ENCODE results near the gene NOL4L.

DNA sequence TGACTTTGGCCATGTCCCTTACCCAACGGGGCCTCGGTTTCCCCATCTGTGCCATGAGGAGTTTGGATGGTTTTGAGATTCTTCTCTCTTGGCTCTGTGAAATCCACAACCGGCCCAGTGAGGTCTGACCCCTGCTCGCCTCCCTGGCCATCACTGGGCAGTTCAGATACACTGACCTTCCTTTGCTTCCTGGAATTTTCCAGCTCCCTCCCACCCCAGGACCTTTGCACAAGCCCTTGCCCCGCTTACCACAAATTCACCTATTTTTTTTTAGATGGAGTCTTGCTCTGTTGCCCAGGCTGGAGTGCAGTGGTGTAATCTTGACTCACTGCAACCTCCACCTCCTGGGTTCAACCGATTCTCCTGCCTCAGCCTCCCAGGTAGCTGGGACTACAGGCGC is 12.6 kb upstream of the NOL4L start:
- TF ChIP-seq, protein P1, sequence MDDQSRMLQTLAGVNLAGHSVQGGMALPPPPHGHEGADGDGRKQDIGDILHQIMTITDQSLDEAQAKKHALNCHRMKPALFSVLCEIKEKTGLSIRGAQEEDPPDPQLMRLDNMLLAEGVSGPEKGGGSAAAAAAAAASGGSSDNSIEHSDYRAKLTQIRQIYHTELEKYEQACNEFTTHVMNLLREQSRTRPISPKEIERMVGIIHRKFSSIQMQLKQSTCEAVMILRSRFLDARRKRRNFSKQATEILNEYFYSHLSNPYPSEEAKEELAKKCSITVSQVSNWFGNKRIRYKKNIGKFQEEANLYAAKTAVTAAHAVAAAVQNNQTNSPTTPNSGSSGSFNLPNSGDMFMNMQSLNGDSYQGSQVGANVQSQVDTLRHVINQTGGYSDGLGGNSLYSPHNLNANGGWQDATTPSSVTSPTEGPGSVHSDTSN (IDR thresholded peaks at IDR 0.05) = no peak
- TF ChIP-seq, protein P2, sequence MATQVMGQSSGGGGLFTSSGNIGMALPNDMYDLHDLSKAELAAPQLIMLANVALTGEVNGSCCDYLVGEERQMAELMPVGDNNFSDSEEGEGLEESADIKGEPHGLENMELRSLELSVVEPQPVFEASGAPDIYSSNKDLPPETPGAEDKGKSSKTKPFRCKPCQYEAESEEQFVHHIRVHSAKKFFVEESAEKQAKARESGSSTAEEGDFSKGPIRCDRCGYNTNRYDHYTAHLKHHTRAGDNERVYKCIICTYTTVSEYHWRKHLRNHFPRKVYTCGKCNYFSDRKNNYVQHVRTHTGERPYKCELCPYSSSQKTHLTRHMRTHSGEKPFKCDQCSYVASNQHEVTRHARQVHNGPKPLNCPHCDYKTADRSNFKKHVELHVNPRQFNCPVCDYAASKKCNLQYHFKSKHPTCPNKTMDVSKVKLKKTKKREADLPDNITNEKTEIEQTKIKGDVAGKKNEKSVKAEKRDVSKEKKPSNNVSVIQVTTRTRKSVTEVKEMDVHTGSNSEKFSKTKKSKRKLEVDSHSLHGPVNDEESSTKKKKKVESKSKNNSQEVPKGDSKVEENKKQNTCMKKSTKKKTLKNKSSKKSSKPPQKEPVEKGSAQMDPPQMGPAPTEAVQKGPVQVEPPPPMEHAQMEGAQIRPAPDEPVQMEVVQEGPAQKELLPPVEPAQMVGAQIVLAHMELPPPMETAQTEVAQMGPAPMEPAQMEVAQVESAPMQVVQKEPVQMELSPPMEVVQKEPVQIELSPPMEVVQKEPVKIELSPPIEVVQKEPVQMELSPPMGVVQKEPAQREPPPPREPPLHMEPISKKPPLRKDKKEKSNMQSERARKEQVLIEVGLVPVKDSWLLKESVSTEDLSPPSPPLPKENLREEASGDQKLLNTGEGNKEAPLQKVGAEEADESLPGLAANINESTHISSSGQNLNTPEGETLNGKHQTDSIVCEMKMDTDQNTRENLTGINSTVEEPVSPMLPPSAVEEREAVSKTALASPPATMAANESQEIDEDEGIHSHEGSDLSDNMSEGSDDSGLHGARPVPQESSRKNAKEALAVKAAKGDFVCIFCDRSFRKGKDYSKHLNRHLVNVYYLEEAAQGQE (IDR thresholded peaks at IDR 0.05) = no peak
- TF ChIP-seq RAD21 (conservative IDR thresholded peaks at IDR 0.05 in 1 of 2, IDR thresholded peaks at IDR 0.05 in 1 of 2) = no peak
- TF ChIP-seq, protein P3, sequence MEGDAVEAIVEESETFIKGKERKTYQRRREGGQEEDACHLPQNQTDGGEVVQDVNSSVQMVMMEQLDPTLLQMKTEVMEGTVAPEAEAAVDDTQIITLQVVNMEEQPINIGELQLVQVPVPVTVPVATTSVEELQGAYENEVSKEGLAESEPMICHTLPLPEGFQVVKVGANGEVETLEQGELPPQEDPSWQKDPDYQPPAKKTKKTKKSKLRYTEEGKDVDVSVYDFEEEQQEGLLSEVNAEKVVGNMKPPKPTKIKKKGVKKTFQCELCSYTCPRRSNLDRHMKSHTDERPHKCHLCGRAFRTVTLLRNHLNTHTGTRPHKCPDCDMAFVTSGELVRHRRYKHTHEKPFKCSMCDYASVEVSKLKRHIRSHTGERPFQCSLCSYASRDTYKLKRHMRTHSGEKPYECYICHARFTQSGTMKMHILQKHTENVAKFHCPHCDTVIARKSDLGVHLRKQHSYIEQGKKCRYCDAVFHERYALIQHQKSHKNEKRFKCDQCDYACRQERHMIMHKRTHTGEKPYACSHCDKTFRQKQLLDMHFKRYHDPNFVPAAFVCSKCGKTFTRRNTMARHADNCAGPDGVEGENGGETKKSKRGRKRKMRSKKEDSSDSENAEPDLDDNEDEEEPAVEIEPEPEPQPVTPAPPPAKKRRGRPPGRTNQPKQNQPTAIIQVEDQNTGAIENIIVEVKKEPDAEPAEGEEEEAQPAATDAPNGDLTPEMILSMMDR (IDR thresholded peaks at IDR 0.05) = no peak
- TF ChIP-seq CBX2 (IDR thresholded peaks at IDR 0.05; ENCODE audit: borderline replicate concordance, low read depth) = no peak
- TF ChIP-seq POLR2A (IDR thresholded peaks at IDR 0.05; ENCODE audit: low read length) = no peak
- TF ChIP-seq JUN (IDR thresholded peaks at IDR 0.05) = no peak
- TF ChIP-seq ZSCAN20 (CRISPR knock-in tag; IDR thresholded peaks at IDR 0.05) = no peak
- TF ChIP-seq RFX5 (IDR thresholded peaks at IDR 0.05) = no peak
